Peyer's patch (tissue), 4 donors: ENCODE results near the gene TTC31.

Source experiments
- POLR2A ChIP-seq, 2 donors: fragments of 450-650 bp; IDR thresholded peaks; one replicate each; pipeline ENCODE4 v1.5.1; 2017; ENCODE audit warnings: antibody characterized with exemption in 2 of 2, mild to moderate bottlenecking in 2 of 2, moderate library complexity in 2 of 2
- TF ChIP-seq, protein P1 (sequence below), 6 experiments: fragments of 450-650 bp in 4 of 6; fragments of 200-600 bp in 2 of 6; sonication (generic) in 1 of 6; IDR thresholded peaks; one replicate each; pipeline ENCODE4 v1.5.1; 2017 to 2019; ENCODE audit warnings: antibody characterized with exemption in 6 of 6, mild to moderate bottlenecking in 3 of 6, moderate library complexity in 1 of 6

DNA sequence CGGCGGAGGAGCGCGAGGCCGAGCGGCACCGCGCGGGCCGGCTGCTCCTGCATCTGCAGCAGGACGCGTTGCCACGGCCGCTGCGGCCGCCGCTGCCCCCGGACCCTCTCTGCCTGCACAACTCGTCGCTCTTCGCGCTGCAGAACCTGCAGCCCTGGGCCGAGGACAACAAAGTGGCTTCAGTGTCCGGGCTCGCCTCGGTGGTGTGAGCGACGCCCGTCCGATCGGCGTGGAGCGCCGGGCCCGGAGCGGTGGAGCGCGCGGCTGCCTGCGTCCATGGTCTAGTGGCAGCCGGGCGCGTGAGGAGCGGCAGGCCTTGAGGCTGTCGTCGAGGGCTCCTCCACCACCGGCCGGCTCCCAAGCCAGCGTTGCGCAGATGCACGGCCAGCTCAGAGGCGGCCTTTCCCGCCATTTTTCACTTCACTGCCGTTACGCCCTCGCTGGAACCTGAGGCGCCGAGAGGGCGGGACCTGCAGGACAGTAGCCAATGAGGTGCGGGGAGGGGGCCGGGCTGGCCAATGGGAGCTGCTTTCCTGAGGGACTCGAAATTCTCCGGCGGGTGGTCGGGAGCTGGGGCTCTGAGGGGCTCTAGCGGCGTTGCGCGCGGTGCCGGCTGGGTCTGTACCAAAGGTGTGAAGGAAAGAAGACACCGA lies 33.2 kb downstream of the TTC31 start:
- TF ChIP-seq, protein P1, sequence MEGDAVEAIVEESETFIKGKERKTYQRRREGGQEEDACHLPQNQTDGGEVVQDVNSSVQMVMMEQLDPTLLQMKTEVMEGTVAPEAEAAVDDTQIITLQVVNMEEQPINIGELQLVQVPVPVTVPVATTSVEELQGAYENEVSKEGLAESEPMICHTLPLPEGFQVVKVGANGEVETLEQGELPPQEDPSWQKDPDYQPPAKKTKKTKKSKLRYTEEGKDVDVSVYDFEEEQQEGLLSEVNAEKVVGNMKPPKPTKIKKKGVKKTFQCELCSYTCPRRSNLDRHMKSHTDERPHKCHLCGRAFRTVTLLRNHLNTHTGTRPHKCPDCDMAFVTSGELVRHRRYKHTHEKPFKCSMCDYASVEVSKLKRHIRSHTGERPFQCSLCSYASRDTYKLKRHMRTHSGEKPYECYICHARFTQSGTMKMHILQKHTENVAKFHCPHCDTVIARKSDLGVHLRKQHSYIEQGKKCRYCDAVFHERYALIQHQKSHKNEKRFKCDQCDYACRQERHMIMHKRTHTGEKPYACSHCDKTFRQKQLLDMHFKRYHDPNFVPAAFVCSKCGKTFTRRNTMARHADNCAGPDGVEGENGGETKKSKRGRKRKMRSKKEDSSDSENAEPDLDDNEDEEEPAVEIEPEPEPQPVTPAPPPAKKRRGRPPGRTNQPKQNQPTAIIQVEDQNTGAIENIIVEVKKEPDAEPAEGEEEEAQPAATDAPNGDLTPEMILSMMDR (IDR thresholded peaks at IDR 0.05) = no peak
- TF ChIP-seq POLR2A (IDR thresholded peaks at IDR 0.05) = no peak
